HEK293 (cell line): ENCODE data around the gene VEGFB.

Experiments
- BCL6B ChIP-seq: fragments of 450-650 bp; formaldehyde crosslinking; IDR thresholded peaks from 2 replicates; pipeline ENCODE4 v1.5.1; 2017; ENCODE audit warnings: missing biosample characterization, missing genetic modification characterization
- FEZF1 ChIP-seq: fragments of 450-650 bp; formaldehyde crosslinking; IDR thresholded peaks from 2 replicates; pipeline ENCODE4 v1.5.1; 2016; ENCODE audit warnings: missing biosample characterization, missing genetic modification characterization
- GFI1B ChIP-seq: fragments of 450-650 bp; formaldehyde crosslinking; IDR thresholded peaks from 2 replicates; pipeline ENCODE4 v1.5.1; 2016; ENCODE audit warnings: missing biosample characterization, missing genetic modification characterization
- GLIS1 ChIP-seq: fragments of 450-650 bp; formaldehyde crosslinking; IDR thresholded peaks from 2 replicates; pipeline ENCODE4 v1.5.1; 2016; ENCODE audit warnings: missing biosample characterization, missing genetic modification characterization
- KLF8 ChIP-seq: fragments of 450-650 bp; formaldehyde crosslinking; IDR thresholded peaks from 2 replicates; pipeline ENCODE4 v1.5.1; 2016; ENCODE audit warnings: missing biosample characterization, missing genetic modification characterization
- SP3 ChIP-seq: fragments of 450-650 bp; formaldehyde crosslinking; IDR thresholded peaks from 2 replicates; pipeline ENCODE4 v1.5.1; 2016; ENCODE audit warnings: missing biosample characterization, missing genetic modification characterization
- TSHZ1 ChIP-seq: fragments of 450-650 bp; formaldehyde crosslinking; IDR thresholded peaks from 2 replicates; pipeline ENCODE4 v1.5.1; 2016; ENCODE audit warnings: missing biosample characterization, missing genetic modification characterization, borderline replicate concordance
- ZBTB10 ChIP-seq: fragments of 450-650 bp; formaldehyde crosslinking; IDR thresholded peaks from 2 replicates; pipeline ENCODE4 v1.5.1; 2016; ENCODE audit warnings: missing biosample characterization, missing genetic modification characterization
- ZNF114 ChIP-seq: fragments of 450-650 bp; formaldehyde crosslinking; IDR thresholded peaks from 2 replicates; pipeline ENCODE4 v1.5.0; 2017; ENCODE audit warnings: missing biosample characterization, missing genetic modification characterization
- ZNF132 ChIP-seq: fragments of 450-650 bp; formaldehyde crosslinking; IDR thresholded peaks from 2 replicates; pipeline ENCODE4 v1.5.1; 2017; ENCODE audit warnings: missing biosample characterization, missing genetic modification characterization, borderline replicate concordance
- ZNF280C ChIP-seq: fragments of 450-650 bp; formaldehyde crosslinking; IDR thresholded peaks from 2 replicates; pipeline ENCODE4 v1.5.1; 2016; ENCODE audit warnings: missing biosample characterization, missing genetic modification characterization
- ZNF292 ChIP-seq: fragments of 450-650 bp; formaldehyde crosslinking; IDR thresholded peaks from 2 replicates; pipeline ENCODE4 v1.5.1; 2016; ENCODE audit warnings: low read depth, missing biosample characterization, missing genetic modification characterization, borderline replicate concordance
- ZNF341 ChIP-seq: fragments of 450-650 bp; formaldehyde crosslinking; IDR thresholded peaks from 2 replicates; pipeline ENCODE4; 2016; ENCODE audit warnings: low read depth, missing biosample characterization, missing genetic modification characterization
- ZNF416 ChIP-seq: fragments of 450-650 bp; formaldehyde crosslinking; IDR thresholded peaks from 2 replicates; pipeline ENCODE4 v1.5.1; 2016; ENCODE audit warnings: missing biosample characterization, missing genetic modification characterization
- ZNF426 ChIP-seq: fragments of 450-650 bp; formaldehyde crosslinking; IDR thresholded peaks from 2 replicates; pipeline ENCODE4 v1.5.1; 2017; ENCODE audit warnings: missing biosample characterization, missing genetic modification characterization, mild to moderate bottlenecking, inconsistent platforms, moderate library complexity
- ZNF518A ChIP-seq: fragments of 450-650 bp; formaldehyde crosslinking; conservative IDR thresholded peaks from 2 replicates; pipeline ENCODE4 v1.5.1; 2016; ENCODE audit warnings: low read depth, missing biosample characterization, missing genetic modification characterization
- ZNF660 ChIP-seq: fragments of 450-650 bp; IDR thresholded peaks from 2 replicates; pipeline ENCODE4 v1.5.1; 2018; ENCODE audit warnings: missing biosample characterization, mild to moderate bottlenecking, missing genetic modification characterization
- ZNF701 ChIP-seq: fragments of 450-650 bp; formaldehyde crosslinking; IDR thresholded peaks from 2 replicates; pipeline ENCODE4 v1.5.1; 2016; ENCODE audit warnings: missing biosample characterization, missing genetic modification characterization
- ZNF707 ChIP-seq: fragments of 450-650 bp; formaldehyde crosslinking; IDR thresholded peaks from 2 replicates; pipeline ENCODE4 v1.5.1; 2016; ENCODE audit warnings: missing biosample characterization, missing genetic modification characterization
- ZNF776 ChIP-seq: fragments of 450-650 bp; formaldehyde crosslinking; IDR thresholded peaks from 2 replicates; pipeline ENCODE4 v1.5.0; 2017; ENCODE audit warnings: missing biosample characterization, missing genetic modification characterization, borderline replicate concordance
- ZNF830 ChIP-seq: fragments of 450-650 bp; IDR thresholded peaks from 2 replicates; pipeline ENCODE4 v1.5.0; 2018; ENCODE audit warnings: missing biosample characterization, missing genetic modification characterization, low read depth, mild to moderate bottlenecking, moderate library complexity
- ZNF837 ChIP-seq: fragments of 450-650 bp; formaldehyde crosslinking; IDR thresholded peaks from 2 replicates; pipeline ENCODE4 v1.5.1; 2016; ENCODE audit warnings: missing biosample characterization, missing genetic modification characterization
- ZSCAN5A ChIP-seq: fragments of 450-650 bp; formaldehyde crosslinking; IDR thresholded peaks from 2 replicates; pipeline ENCODE4 v1.5.1; 2016; ENCODE audit warnings: missing biosample characterization, missing genetic modification characterization

Gene VEGFB

GRCh38 chr11:64230171-64230984 lies 4.0 kb upstream of the VEGFB start, which contains the start of gene DNAJC4 (continued):
- TF ChIP-seq TSHZ1 (no peak), ZNF776 (no peak), SP3 (tag by site-specific recombination) (peak; percentile 87), ZNF292 (tag by site-specific recombination) (no peak), ZNF701 (tag by site-specific recombination) (no peak), ZSCAN5A (tag by site-specific recombination) (no peak), ZNF426 (tag by site-specific recombination) (no peak), FEZF1 (no peak), ZNF280C (tag by site-specific recombination) (no peak), GFI1B (tag by site-specific recombination) (no peak), ZNF660 (tag by site-specific recombination) (no peak), ZNF518A (no peak), KLF8 (tag by site-specific recombination) (no peak), ZNF830 (tag by site-specific recombination) (no peak), ZNF837 (tag by site-specific recombination) (no peak), ZBTB10 (tag by site-specific recombination) (peak; percentile 44; the same call in 1 of the 2 replicates), ZNF114 (tag by site-specific recombination) (no peak), ZNF341 (tag by site-specific recombination) (peak; percentile 27; the same call in 1 of the 2 replicates), ZNF707 (no peak), GLIS1 (peak; percentile 71), ZNF416 (no peak), ZNF132 (no peak), BCL6B (no peak)
